Esophagus muscularis mucosa (tissue), 4 donors: Measurements from ENCODE around the gene LPAR1.

Source experiments
- EP300 ChIP-seq: sonication (generic); formaldehyde crosslinking; IDR thresholded peaks from one replicate; pipeline ENCODE4 v1.6.1; 2017; ENCODE audit warnings: antibody characterized with exemption
- POLR2A ChIP-seq: fragments of 450-650 bp; IDR thresholded peaks from one replicate; pipeline ENCODE4 v1.6.1; 2017; ENCODE audit warnings: antibody characterized with exemption, moderate library complexity, mild to moderate bottlenecking, low read depth
- POLR2AphosphoS5 ChIP-seq, 2 donors: sonication (generic); formaldehyde crosslinking; IDR thresholded peaks; one replicate each; pipeline ENCODE4 v1.6.1; 2017; ENCODE audit warnings: antibody characterized with exemption in 2 of 2
- TF ChIP-seq, protein P1 (sequence below), 3 experiments: fragments of 200-600 bp in 2 of 3; fragments of 450-650 bp in 1 of 3; sonication (generic) in 2 of 3; IDR thresholded peaks; one replicate each; pipeline ENCODE4 v1.5.1; 2017 to 2019; ENCODE audit warnings: antibody characterized with exemption in 3 of 3, mild to moderate bottlenecking in 2 of 3, moderate library complexity in 1 of 3

DNA sequence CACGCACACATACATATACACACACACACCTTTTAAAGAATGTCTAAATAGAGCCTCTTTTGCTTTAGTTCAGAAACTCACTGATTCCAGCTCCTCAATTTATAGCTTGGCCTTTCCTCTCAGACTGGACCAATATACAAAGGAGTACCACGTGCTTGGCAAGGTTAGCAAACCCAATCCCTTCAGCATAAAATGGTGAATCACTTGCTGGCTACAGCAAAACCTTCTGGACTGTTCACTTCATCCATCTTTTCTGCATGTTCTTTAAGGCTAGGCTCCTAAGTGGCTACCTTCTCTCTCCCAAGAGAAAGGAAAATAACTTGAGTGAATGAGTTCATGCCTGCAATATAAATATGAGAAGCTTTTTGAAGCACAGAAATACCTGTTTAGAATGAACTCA is 109.7 kb downstream of the LPAR1 start:
- TF ChIP-seq POLR2AphosphoS5 (IDR thresholded peaks at IDR 0.05) (no peak), POLR2A (no peak), EP300 (no peak)
- TF ChIP-seq, protein P1, sequence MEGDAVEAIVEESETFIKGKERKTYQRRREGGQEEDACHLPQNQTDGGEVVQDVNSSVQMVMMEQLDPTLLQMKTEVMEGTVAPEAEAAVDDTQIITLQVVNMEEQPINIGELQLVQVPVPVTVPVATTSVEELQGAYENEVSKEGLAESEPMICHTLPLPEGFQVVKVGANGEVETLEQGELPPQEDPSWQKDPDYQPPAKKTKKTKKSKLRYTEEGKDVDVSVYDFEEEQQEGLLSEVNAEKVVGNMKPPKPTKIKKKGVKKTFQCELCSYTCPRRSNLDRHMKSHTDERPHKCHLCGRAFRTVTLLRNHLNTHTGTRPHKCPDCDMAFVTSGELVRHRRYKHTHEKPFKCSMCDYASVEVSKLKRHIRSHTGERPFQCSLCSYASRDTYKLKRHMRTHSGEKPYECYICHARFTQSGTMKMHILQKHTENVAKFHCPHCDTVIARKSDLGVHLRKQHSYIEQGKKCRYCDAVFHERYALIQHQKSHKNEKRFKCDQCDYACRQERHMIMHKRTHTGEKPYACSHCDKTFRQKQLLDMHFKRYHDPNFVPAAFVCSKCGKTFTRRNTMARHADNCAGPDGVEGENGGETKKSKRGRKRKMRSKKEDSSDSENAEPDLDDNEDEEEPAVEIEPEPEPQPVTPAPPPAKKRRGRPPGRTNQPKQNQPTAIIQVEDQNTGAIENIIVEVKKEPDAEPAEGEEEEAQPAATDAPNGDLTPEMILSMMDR (IDR thresholded peaks at IDR 0.05) = no peak
